ENCODE results near the gene NFIC. TPM values are rescaled to one million over a fixed set of nuclear protein-coding genes. Genes with fewer than 3 reads are reported as not detected.

Gene NFIC
- total and polyA plus RNA-seq, 2 of the 4 experiments (the other 2 are of a cell fraction) = 21.9 to 32.1 TPM

DNA sequence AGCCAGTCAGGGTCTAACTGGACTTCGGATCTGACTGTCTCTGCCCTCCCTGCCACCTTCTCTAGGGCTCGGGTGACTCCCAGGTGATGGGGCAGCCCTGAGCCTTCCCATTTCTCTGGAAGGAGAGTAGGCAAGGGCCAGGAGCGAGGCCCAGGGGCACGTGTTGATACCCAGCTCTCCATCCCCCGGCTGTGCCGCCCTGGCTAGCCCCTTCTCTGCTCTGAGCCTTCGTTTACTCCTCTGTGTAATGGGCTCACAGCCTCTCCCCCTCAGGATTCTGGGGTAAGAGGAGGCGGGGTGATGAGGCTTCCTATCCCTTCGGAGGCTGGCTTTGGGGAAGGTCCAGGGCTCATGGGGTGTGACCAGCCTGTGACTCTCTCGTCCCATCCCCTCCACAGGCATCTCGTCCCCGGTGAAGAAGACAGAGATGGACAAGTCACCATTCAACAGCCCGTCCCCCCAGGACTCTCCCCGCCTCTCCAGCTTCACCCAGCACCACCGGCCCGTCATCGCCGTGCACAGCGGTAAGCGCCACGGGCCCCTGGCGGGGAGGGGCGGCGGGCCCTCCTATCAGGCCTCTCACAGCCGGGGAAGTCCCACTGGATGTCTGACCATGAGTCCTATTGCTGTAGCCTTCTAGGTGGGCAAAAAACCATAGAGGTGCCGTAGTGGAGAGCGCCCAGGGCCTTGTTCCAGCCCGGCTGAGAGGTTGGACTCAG lies 82.4 kb downstream of the NFIC start:
- no peak for DNase-seq
- Histone ChIP-seq H4K91ac (ENCODE audit: insufficient read depth, low read depth, low read length) (no peak overlapping the region), H3K27ac (ENCODE audit: insufficient read depth, low read length) (no peak overlapping the region), H3K4me3 (ENCODE audit: insufficient read depth, low read depth, low read length) (no peak overlapping the region), H2BK120ac (ENCODE audit: low read depth, low read length) (no peak overlapping the region), H3K9me1 (ENCODE audit: insufficient read depth, low read length) (peaks cover 14% of the 10 kb centered on the region), H3K4ac (ENCODE audit: low read depth, low read length) (no peak overlapping the region), H3K14ac (replicated peaks; ENCODE audit: low read depth, low read length) (no peak overlapping the region), H3K36me3 (ENCODE audit: control insufficient read depth, insufficient read depth, low read length) (peaks cover 58% of the 10 kb centered on the region), H4K8ac (ENCODE audit: low read depth in 2 of 2, low read length in 2 of 2) (no peak overlapping the region), H3K56ac (ENCODE audit: extremely low read depth, insufficient read depth, low read length) (no peak overlapping the region), H3K9me3 (ENCODE audit: control insufficient read depth, insufficient read depth, low read length) (no peaks in the 10 kb centered on the region), H2AK5ac (ENCODE audit: low read depth, low read length) (no peak overlapping the region), H3K23ac (ENCODE audit: low read depth, low read length) (no peak overlapping the region), H3K27me3 (ENCODE audit: control insufficient read depth, insufficient read depth, low read length) (no peaks in the 10 kb centered on the region), H4K5ac (ENCODE audit: low read depth, low read length) (no peak overlapping the region), H3K9ac (ENCODE audit: low read depth, low read length) (no peak overlapping the region), H2BK15ac (ENCODE audit: low read depth, low read length) (no peak overlapping the region), H2BK20ac (ENCODE audit: low read depth, low read length) (no peak overlapping the region), H2BK5ac (ENCODE audit: low read depth, low read length, poor library complexity, severe bottlenecking) (no peak overlapping the region), H2AFZ (replicated peaks; ENCODE audit: low read length, poor library complexity) (peak overlapping the region; percentile 43), H4K20me1 (ENCODE audit: insufficient read depth, low read length) (peaks cover 41% of the 10 kb centered on the region), H3K18ac (ENCODE audit: low read depth, low read length) (no peak overlapping the region), H3K4me2 (ENCODE audit: low read depth, low read length) (no peak overlapping the region), H3K79me1 (ENCODE audit: low read depth in 1 of 2, low read length in 2 of 2) (peaks cover 27 to 66% of the 10 kb centered on the region in 2 experiments), H3K4me1 (ENCODE audit: control insufficient read depth, insufficient read depth, low read length) (no peaks in the 10 kb centered on the region; the same call in none of the 2 replicates), H2AK9ac (replicated peaks; ENCODE audit: low read depth, low read length, poor library complexity) (peak overlapping the region; percentile 50)
- TF ChIP-seq RFX5 (IDR thresholded peaks at IDR 0.05; ENCODE audit: low read depth, low read length) (no peak), FOS (IDR thresholded peaks at IDR 0.05; ENCODE audit: low read depth, low read length) (no peak), MXI1 (IDR thresholded peaks at IDR 0.05; ENCODE audit: borderline replicate concordance, low read depth, low read length) (no peak), MAZ (IDR thresholded peaks at IDR 0.05; ENCODE audit: borderline replicate concordance, low read depth, low read length) (no peak), NFE2L2 (IDR thresholded peaks at IDR 0.05; ENCODE audit: low read depth, low read length) (no peak), ELK1 (IDR thresholded peaks at IDR 0.05; ENCODE audit: borderline replicate concordance, low read depth, low read length) (no peak), CHD1 (IDR thresholded peaks at IDR 0.05; ENCODE audit: low read depth, low read length) (no peak), RCOR1 (IDR thresholded peaks at IDR 0.05; ENCODE audit: insufficient replicate concordance, low read length) (no peak), POLR2A (IDR thresholded peaks at IDR 0.05; ENCODE audit: low read depth, low read length) (no peak), RAD21 (IDR thresholded peaks at IDR 0.05; ENCODE audit: low read length) (no peak)
- CTCF ChIA-PET = no interaction called here
- intact Hi-C loops (cut with micrococcal nuclease) (no loop called here), in situ Hi-C loops (cut with MboI; ENCODE audit: low sequenced_read_pairs) (no loop called here), dilution Hi-C loops (cut with HindIII; ENCODE audit: low sequenced_read_pairs, unreplicated experiment) (no loop called here)
- BruUV-seq (replicated peaks) = no TSS peak
- POLR2A ChIA-PET (ENCODE audit: unreplicated experiment) = no interaction called here
- ATAC-seq (ENCODE audit: low read depth) = no peak
- 94% methylated on average over 17 of the region's 28 CpGs; no CpG with 5 or more reads in 1 of the 2 experiments for WGBS, 2 experiments (ENCODE audit: extremely low coverage in 2 of 2, insufficient read length in 1 of 2)
